NT2/D1 (cell line): Measurements from ENCODE around the gene NOS1.

ENCODE experiments used
- SUZ12 ChIP-seq: IDR thresholded peaks from 2 replicates; pipeline ENCODE4 v1.6.1; 2011; ENCODE audit not compliant: insufficient read length, insufficient read depth; ENCODE audit errors: extremely low read depth
- ZNF274 ChIP-seq: IDR thresholded peaks from 2 replicates; pipeline ENCODE4 v1.6.1; 2011; ENCODE audit warnings: mild to moderate bottlenecking, low read depth, low read length

DNA sequence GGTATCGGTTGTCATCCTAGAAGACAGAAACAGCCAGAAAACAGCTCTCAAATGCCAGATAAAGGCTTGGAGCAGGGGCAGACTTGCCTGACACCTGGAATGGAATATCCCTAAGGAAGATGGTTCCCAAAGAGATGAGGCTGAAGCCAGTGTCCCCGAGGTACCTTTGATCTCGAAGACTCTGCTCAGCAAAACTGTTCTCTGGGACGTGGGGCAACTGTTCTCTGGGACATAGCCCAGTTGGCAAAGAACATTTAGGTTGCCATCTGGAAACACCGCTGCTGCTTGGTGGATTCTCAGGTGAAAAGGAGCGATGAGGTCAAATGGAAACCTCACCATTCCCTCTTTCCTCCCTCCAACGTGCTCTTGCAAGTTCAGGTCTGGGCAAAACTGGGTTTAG is 143.3 kb downstream of the NOS1 start:
- TF ChIP-seq SUZ12 (no peak), ZNF274 (no peak)
